Karpas-422 (cell line): ENCODE measurements around the gene AQP10. TPM values are rescaled to one million over a fixed set of nuclear protein-coding genes. Genes with fewer than 3 reads are reported as not detected.
"Not testable (repeated sequence)": the region's sequence is repeated elsewhere in the genome, so short reads cannot be mapped to it uniquely, and the experiment has no call there.

ENCODE experiments used
- DNase-seq: peaks from one replicate; pipeline ENCODE4 v3.0.0-alpha.2; 2015
- H2AFZ ChIP-seq: fragments of 200-600 bp; sonication (generic); 2 replicates; pipeline ENCODE4 v1.6.1; 2014; ENCODE audit warnings: antibody characterized with exemption, low read length, mixed read lengths
- H3K27ac ChIP-seq: fragments of 200-600 bp; sonication (generic); 2 replicates; pipeline ENCODE4 v1.5.1; 2014; ENCODE audit warnings: mild to moderate bottlenecking, low read length, moderate library complexity
- H3K27me3 ChIP-seq: fragments of 200-600 bp; sonication (generic); 2 replicates; pipeline ENCODE4 v1.6.1; 2014; ENCODE audit warnings: low read length, mixed read lengths
- H3K36me3 ChIP-seq: fragments of 200-600 bp; sonication (generic); 2 replicates; pipeline ENCODE4 v1.6.1; 2014; ENCODE audit warnings: low read length, mixed read lengths; ENCODE audit not compliant: insufficient read depth
- H3K4me1 ChIP-seq: fragments of 200-600 bp; sonication (generic); 2 replicates; pipeline ENCODE4 v1.6.1; 2014; ENCODE audit warnings: mild to moderate bottlenecking, low read length, mixed read lengths
- H3K4me2 ChIP-seq: fragments of 200-600 bp; sonication (generic); 2 replicates; pipeline ENCODE4 v1.6.1; 2014; ENCODE audit warnings: low read length, low read depth, mild to moderate bottlenecking; ENCODE audit not compliant: poor library complexity, severe bottlenecking
- H3K4me3 ChIP-seq: fragments of 200-600 bp; sonication (generic); 2 replicates; pipeline ENCODE4 v1.5.1; 2014; ENCODE audit warnings: mild to moderate bottlenecking, antibody characterized with exemption, low read length, mixed read lengths
- H3K79me2 ChIP-seq: fragments of 200-600 bp; sonication (generic); 2 replicates; pipeline ENCODE4 v1.6.1; 2014; ENCODE audit warnings: mild to moderate bottlenecking, low read length, mixed read lengths
- H3K9ac ChIP-seq: fragments of 200-600 bp; sonication (generic); 2 replicates; pipeline ENCODE4 v1.6.0; 2014; ENCODE audit warnings: low read length
- H3K9me2 ChIP-seq: fragments of 200-600 bp; sonication (generic), shearing (Covaris generic); replicated peaks from 2 replicates; pipeline ENCODE4 v1.6.0; 2014; ENCODE audit warnings: mild to moderate bottlenecking, low read length, moderate library complexity; ENCODE audit not compliant: insufficient read depth
- H3K9me3 ChIP-seq: fragments of 300-700, 200-600 bp; sonication (generic); 2 replicates; pipeline ENCODE4 v1.6.1; 2014; ENCODE audit warnings: low read length, mixed read lengths
- H4K20me1 ChIP-seq: fragments of 200-600 bp; sonication (generic); 2 replicates; pipeline ENCODE4 v1.6.1; 2014; ENCODE audit warnings: mild to moderate bottlenecking, antibody characterized with exemption, low read length, low read depth; ENCODE audit not compliant: insufficient read depth
- total RNA-seq: library from RNA; depleted of rRNA; stranded (reverse); fragments of >200 nt; shearing (Covaris generic); gene quantifications from 2 replicates; pipeline ENCODE4 v1.2.3, GENCODE V29; 2014; ENCODE audit warnings: low replicate concordance; rRNA removed

Gene AQP10
- not detected in 2 replicates for total RNA-seq

DNA sequence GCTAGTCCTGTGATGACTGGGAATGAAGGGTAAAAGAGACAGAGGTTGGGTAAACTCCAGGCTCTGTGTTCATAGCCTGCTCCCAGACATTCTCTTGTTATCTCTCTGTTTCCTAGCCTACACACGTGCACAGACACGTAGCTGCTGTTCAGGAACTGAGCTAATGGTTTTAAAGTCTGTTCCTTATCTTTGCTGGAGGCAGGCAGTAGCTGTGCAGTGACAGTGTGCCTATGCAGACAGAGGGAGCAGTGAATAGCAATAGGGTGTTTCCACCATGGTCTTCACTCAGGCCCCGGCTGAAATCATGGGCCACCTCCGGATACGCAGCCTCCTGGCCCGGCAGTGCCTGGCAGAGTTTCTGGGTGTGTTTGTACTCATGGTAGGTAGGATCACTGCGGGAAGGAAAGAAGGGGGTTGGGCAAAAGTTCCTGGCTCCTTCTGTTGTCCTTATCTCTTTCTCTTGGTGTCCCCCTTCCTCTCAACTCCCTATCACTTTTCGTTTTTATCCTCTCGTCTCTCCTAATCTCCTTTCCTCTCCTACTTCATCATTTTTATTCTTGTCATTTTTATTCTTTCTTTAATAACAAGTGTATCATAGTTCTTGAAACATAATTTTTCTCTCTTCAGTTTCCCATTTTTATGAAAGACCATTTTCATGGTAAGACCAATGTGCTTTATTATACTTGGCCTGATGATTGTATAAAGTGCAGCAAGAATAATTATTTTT is at the start of gene AQP10:
Gene AQP10 (plus strand): TSS at position 212 of the 727 bp plus-strand sequence. CDS start 63 bp downstream, at position 275.
- Histone ChIP-seq H3K9ac (no peak within 1 kb of the TSS), H3K27me3 (no peaks in the 10 kb centered on the region), H3K36me3 (no peaks in the 10 kb centered on the region), H2AFZ (no peak within 1 kb of the TSS), H3K9me2 (no peaks in the 10 kb centered on the region), H3K4me3 (no peak within 1 kb of the TSS), H3K9me3 (no peaks in the 10 kb centered on the region), H4K20me1 (no peaks in the 10 kb centered on the region), H3K4me1 (peaks cover 8% of the 10 kb centered on the region), H3K27ac (no peak within 1 kb of the TSS), H3K79me2 (no peaks in the 10 kb centered on the region), H3K4me2 (no peak within 1 kb of the TSS)
- DNase-seq = no peak

- H3K4me2 ChIP-seq = peak within 1 kb of the TSS; percentile 75
- no peaks in the 10 kb centered on the region for H3K9me3 ChIP-seq
- DNase-seq = peak; percentile 99
- peaks cover 15% of the 10 kb centered on the region for H3K79me2 ChIP-seq
- peaks cover 21% of the 10 kb centered on the region for H3K4me1 ChIP-seq
- peak within 1 kb of the TSS; percentile 79 for H3K4me3 ChIP-seq
- H4K20me1 ChIP-seq = no peaks in the 10 kb centered on the region
- peak within 1 kb of the TSS; percentile 76 for H3K27ac ChIP-seq
- H3K9ac ChIP-seq = peak within 1 kb of the TSS; percentile 91
- H3K36me3 ChIP-seq = peaks cover 9% of the 10 kb centered on the region; the same call in 1 of the 2 replicates
- no peaks in the 10 kb centered on the region for H3K27me3 ChIP-seq
- peak within 1 kb of the TSS; percentile 21; the same call in 1 of the 2 replicates for H2AFZ ChIP-seq
- no peaks in the 10 kb centered on the region for H3K9me2 ChIP-seq
Observed at GRCh38 chr1:154272217-154272998, 48.5 kb upstream of the AQP10 start, which contains the start of gene HAX1. Gene HAX1, plus strand, starts transcription at chr1:154272629. Its CDS starts 95 bp downstream, at chr1:154272724.

GRCh38 chr1:154272999-154273563 is 47.8 kb upstream of the AQP10 start:
- H3K4me2 ChIP-seq = peak overlapping the region; percentile 75
- no peak for DNase-seq
- H4K20me1 ChIP-seq = no peaks in the 10 kb centered on the region
- no peaks in the 10 kb centered on the region for H3K9me3 ChIP-seq
- peaks cover 15% of the 10 kb centered on the region for H3K79me2 ChIP-seq
- peak overlapping the region; percentile 69 for H3K27ac ChIP-seq
- H3K4me1 ChIP-seq = peaks cover 21% of the 10 kb centered on the region
- H3K4me3 ChIP-seq = peak overlapping the region; percentile 79
- H3K27me3 ChIP-seq = no peaks in the 10 kb centered on the region
- H3K9me2 ChIP-seq = no peaks in the 10 kb centered on the region
- peak overlapping the region; percentile 91 for H3K9ac ChIP-seq
- H3K36me3 ChIP-seq = peaks cover 9% of the 10 kb centered on the region; the same call in 1 of the 2 replicates
- H2AFZ ChIP-seq = peak overlapping the region; percentile 21; the same call in 1 of the 2 replicates

DNA sequence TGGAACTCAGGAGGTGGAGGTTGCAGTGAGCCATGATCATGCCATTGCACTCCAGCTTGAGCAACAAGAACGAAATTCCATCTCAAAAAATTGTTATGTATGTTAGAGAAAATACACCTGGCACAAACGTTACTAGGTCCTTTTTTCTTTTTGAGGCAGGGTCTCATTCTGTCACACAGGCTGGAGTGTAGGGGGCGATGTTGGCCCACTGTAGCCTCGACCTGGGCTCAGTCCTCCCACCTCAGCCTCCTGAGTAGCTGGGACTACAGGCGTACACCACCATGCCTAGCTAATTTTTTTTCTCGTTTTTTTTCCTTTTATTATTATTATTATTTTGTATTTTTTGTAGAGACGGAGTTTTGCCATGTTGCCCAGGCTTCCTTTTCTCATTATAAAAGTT is 44.1 kb upstream of the AQP10 start:
- H2AFZ ChIP-seq = no peak overlapping the region
- H3K27ac ChIP-seq = no peak overlapping the region
- H3K27me3 ChIP-seq = no peaks in the 10 kb centered on the region
- no peaks in the 10 kb centered on the region for H3K9me3 ChIP-seq
- H3K79me2 ChIP-seq = peaks cover 15% of the 10 kb centered on the region
- peaks cover 11% of the 10 kb centered on the region for H3K4me1 ChIP-seq
- H3K4me2 ChIP-seq = no peak overlapping the region
- no peak for DNase-seq
- H3K9me2 ChIP-seq = no peaks in the 10 kb centered on the region
- H3K36me3 ChIP-seq = no peaks in the 10 kb centered on the region; the same call in 1 of the 2 replicates
- no peak overlapping the region for H3K9ac ChIP-seq
- H4K20me1 ChIP-seq = no peaks in the 10 kb centered on the region
- no peak overlapping the region for H3K4me3 ChIP-seq

GRCh38 chr1:154287591-154287990 is 33.3 kb upstream of the AQP10 start:
- not testable (repeated sequence) for H3K4me1 ChIP-seq, H3K4me3 ChIP-seq, H3K4me2 ChIP-seq, H3K9me3 ChIP-seq, H3K9ac ChIP-seq, H3K9me2 ChIP-seq, H3K36me3 ChIP-seq, DNase-seq, H3K27ac ChIP-seq, H2AFZ ChIP-seq, H3K27me3 ChIP-seq, H4K20me1 ChIP-seq, H3K79me2 ChIP-seq

GRCh38 chr1:154288661-154289060 is 32.2 kb upstream of the AQP10 start:
- Histone ChIP-seq H3K4me2 (no peak overlapping the region), H4K20me1 (no peaks in the 10 kb centered on the region), H3K9me2 (no peaks in the 10 kb centered on the region), H3K79me2 (no peaks in the 10 kb centered on the region), H3K36me3 (no peaks in the 10 kb centered on the region), H3K4me1 (no peaks in the 10 kb centered on the region), H3K9ac (no peak overlapping the region), H3K9me3 (no peaks in the 10 kb centered on the region), H3K27ac (no peak overlapping the region), H3K27me3 (no peaks in the 10 kb centered on the region), H3K4me3 (no peak overlapping the region), H2AFZ (no peak overlapping the region)
- DNase-seq = no peak

DNA sequence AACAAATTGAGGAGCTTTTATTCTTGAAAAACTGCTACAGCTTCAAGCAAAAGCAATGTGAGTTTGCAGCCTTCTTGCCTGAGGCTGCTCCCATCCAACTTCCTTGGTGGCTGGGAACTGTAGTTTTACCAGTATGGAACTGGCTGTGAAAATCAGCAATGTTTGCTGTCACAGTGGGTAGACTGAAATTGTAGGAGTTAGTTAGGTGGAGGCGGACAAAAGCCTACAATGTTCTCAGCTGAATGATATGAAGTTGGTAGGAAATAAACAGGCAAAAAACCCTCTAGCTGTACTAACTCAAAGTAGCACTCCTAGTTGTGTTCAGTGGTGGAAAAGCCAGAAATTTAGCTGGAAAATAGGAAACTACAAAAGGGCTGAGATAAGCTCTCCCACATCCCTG is 30.0 kb upstream of the AQP10 start:
- no peaks in the 10 kb centered on the region for H3K36me3 ChIP-seq
- H3K4me1 ChIP-seq = no peaks in the 10 kb centered on the region
- H3K9me3 ChIP-seq = peaks cover 9% of the 10 kb centered on the region; the same call in 1 of the 2 replicates
- no peak overlapping the region for H3K4me3 ChIP-seq
- H3K9ac ChIP-seq = no peak overlapping the region
- H2AFZ ChIP-seq = no peak overlapping the region
- no peak for DNase-seq
- H3K4me2 ChIP-seq = no peak overlapping the region
- H3K27ac ChIP-seq = no peak overlapping the region
- no peaks in the 10 kb centered on the region for H3K9me2 ChIP-seq
- no peaks in the 10 kb centered on the region for H3K79me2 ChIP-seq
- H3K27me3 ChIP-seq = no peaks in the 10 kb centered on the region
- H4K20me1 ChIP-seq = no peaks in the 10 kb centered on the region
